Spleen (tissue), 7 donors: Measurements from ENCODE around the gene SYT14.

Source experiments
- POLR2A ChIP-seq, 3 donors: fragments of 450-650 bp; IDR thresholded peaks; one replicate each; pipeline ENCODE4 v1.5.1; 2017; ENCODE audit warnings: antibody characterized with exemption in 3 of 3, mild to moderate bottlenecking in 1 of 3
- POLR2AphosphoS5 ChIP-seq, 3 donors: sonication (generic); formaldehyde crosslinking; IDR thresholded peaks; one replicate each; pipeline ENCODE4 v1.5.1; 2017; ENCODE audit warnings: antibody characterized with exemption in 3 of 3
- TF ChIP-seq, protein P1 (sequence below), 11 experiments: fragments of 200-600 bp in 7 of 11; fragments of 450-650 bp in 4 of 11; sonication (generic) in 4 of 11; IDR thresholded peaks in 8 of 11; conservative IDR thresholded peaks in 3 of 11; 1 replicate in 7 of 11; 2 replicates in 4 of 11; pipeline versions ENCODE4 v1.4.0 to v1.8.0; 2016 to 2021; ENCODE audit warnings: antibody characterized with exemption in 11 of 11, inconsistent platforms in 4 of 11, mild to moderate bottlenecking in 1 of 11
- donor health status: DM: no; HTN: no; CAD: no; lungs with moderate emphysema.
- donor health status: DM: no; HTN: no; CAD: no.
- donor health status: DM: no; HTN: no; CAD: no.

DNA sequence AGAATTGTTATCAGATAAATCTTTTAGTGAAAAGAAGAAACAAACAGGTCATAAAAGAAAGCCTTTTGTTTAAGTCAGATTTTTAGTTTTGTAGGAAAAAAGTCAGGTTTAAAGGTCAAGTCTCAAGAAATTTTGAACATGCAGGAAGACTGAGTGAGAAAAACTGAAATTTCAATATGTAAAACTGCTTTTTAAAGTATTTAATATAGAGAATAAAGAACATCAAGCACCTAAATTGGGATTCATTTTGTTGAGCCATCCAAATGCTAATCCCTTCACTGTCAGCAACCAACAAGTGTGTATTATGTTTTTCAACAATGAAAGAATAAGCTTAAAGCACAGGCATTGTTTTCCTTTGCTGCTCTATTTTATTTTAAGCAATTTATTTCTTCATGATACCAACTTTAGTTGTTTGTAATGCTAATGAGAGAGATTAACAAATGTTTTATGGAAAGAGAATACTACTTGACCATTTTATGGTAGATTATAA lies 179.7 kb downstream of the SYT14 start:
- TF ChIP-seq, protein P1, sequence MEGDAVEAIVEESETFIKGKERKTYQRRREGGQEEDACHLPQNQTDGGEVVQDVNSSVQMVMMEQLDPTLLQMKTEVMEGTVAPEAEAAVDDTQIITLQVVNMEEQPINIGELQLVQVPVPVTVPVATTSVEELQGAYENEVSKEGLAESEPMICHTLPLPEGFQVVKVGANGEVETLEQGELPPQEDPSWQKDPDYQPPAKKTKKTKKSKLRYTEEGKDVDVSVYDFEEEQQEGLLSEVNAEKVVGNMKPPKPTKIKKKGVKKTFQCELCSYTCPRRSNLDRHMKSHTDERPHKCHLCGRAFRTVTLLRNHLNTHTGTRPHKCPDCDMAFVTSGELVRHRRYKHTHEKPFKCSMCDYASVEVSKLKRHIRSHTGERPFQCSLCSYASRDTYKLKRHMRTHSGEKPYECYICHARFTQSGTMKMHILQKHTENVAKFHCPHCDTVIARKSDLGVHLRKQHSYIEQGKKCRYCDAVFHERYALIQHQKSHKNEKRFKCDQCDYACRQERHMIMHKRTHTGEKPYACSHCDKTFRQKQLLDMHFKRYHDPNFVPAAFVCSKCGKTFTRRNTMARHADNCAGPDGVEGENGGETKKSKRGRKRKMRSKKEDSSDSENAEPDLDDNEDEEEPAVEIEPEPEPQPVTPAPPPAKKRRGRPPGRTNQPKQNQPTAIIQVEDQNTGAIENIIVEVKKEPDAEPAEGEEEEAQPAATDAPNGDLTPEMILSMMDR (IDR thresholded peaks at IDR 0.05 in 8 of 11, conservative IDR thresholded peaks at IDR 0.05 in 3 of 11) = no peak
- TF ChIP-seq POLR2A (IDR thresholded peaks at IDR 0.05) (no peak), POLR2AphosphoS5 (IDR thresholded peaks at IDR 0.05) (no peak)
